Pons (tissue), 1 donor: ENCODE measurements around the gene CYGB.
A peak's percentile ranks its signal among the peaks of the same experiment; 100 is the strongest.

Experiments
- DNase-seq: peaks from one replicate; pipeline ENCODE4 v3.0.0-alpha.2; 2016; ENCODE audit warnings: low spot score

CYGB gene

DNA sequence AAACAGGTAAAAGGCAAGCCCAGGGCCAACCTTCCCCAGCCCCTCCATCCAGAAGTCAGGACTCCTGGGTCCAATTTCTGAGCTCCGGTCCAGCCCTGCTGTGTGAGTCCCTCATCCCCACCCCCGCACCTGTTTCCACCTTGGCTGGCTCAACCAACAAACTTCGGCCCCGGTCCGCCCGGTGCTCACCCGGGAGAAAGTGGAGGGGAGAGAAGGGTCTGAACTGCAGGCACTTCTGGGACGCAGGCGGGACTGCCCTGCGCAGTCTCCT lies 36.8 kb downstream of the CYGB start:
- DNase-seq, result no peak

DNA sequence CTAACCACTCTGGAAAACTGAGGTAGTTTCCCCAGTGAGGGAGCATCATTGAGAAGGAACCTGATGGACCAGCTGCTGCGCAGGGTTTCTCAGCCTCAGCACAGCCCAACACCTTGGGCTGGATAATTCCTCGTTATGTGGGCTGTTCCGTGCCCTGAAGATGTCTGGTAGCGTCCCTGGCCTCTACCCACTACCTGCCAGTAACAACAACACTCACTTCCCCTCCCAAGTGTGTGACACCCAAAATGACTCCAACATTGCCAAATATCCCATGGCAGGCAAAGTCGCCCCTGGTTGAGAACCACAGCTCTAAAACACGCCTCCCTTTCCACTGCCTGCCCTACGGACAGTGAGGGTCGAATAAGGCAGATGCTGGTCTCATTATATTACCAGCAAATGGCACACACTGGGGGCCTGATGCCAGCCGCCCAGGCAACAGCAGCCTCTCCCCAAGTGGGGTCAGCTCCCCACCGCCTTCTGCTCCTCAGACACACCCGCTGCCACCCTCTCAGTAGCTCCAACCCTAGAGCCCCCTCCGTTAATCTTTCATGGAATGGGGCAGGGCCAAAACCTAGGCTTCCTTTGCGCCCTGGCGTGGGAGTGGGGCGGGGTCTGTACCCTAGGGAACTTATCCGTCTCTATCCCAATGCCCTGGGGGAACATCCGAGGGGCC lies 37.3 kb downstream of the CYGB start:
- no peak for DNase-seq

DNA sequence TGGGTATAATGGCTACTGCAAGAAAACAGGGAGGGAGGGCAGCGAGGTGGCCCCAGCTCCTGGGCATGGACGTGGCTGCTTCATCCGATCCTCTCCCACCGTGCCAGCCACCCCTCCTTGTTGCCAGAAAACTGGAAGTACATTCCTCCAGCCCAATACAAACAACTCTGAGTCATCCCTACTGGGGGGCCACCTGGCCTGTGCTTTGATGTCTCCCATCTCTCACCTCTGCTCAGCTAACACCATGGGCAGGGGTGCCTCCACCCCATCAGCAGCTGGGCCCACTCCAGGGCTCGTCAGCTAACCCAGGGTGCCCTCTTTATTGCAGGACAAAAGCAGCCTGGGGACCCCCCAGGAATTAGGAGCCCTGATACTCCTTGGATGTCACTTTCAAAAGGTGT lies 38.2 kb downstream of the CYGB start:
- no peak for DNase-seq

DNA sequence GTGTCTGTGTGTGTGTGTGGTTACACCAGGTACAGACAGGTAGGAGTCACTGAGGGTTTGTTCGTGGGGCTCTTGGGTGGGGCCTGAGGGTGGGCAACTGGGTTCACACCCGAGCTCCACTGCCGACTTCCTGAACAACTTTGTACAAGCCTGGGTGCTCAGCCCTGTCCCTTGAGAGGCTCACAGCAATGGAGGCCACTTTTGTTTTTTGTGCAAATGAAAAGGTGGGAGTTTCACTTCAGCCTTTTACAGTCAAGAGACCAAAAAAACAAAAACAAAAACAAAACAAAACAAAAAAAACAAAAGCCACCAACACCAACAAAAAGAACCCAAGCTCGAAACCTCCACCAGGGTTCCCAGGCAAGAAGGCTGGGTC lies 38.6 kb downstream of the CYGB start:
- DNase-seq, result no peak

GRCh38 chr17:76497979-76498875 lies 39.3 kb downstream of the CYGB start:
- peak; percentile 53 for DNase-seq

DNA sequence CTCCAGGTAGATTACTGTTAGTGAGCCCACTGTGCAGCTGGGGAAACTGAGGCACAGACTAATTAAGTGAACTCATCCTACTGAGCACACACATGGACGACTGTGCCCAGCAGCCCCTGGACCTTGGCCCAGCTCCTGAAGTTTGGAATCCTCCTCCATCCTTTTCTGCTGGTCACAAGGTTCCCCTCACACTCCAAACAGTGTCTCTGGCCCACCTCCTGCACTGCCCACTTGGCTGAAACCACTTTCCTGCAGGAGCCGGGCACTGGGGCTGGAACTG lies 39.9 kb downstream of the CYGB start:
- no peak for DNase-seq

- no peak for DNase-seq
Measured at GRCh38 chr17:76496464-76496863, 41.0 kb downstream of the CYGB start.

DNA sequence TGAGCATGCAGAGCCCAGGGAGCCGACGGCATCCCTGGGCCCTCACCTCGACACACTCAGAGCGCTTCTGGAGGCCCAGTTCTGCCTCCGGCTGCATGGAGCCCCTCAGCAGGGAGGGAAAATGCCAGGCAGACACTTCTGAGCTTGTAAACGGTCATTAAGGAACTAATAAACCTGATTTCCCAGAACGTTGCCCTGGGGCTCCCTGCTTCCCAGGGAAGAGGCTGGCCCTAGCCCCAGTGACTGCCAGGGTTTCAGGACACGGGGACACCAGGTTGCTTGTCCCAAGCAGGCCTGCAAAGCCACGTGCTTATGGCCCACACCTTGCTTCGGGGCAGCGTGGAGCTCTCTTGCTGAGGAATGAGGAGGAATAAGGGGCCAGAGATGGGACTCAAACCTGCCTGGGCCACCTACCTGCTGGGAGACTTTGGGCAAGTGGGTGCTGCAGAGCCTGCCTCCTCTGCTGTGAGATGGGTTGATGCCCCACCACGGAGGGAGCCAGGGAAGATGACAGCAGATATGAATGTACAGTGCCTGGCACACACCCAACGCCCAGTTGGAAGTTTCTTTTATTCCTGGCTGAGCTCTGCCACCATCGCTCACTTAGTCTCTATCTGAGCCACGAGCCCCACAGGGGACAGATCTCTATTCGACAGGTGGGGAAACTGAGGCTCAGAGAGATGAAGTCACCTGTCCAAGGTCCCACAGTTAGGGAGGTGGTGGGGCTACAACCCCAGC lies 41.7 kb downstream of the CYGB start:
- DNase-seq, result no peak

- no peak for DNase-seq
Measured at GRCh38 chr17:76493505-76494167, 43.9 kb downstream of the CYGB start.

- peak; percentile 84 for DNase-seq
Measured at GRCh38 chr17:76492989-76493501, 44.5 kb downstream of the CYGB start.

GRCh38 chr17:76492123-76492988 lies 45.2 kb downstream of the CYGB start:
- DNase-seq, result no peak

- DNase-seq, result no peak
Measured at GRCh38 chr17:76491271-76492122, 46.0 kb downstream of the CYGB start.

GRCh38 chr17:76490112-76490710 lies 47.3 kb downstream of the CYGB start:
- DNase-seq, result no peak

DNA sequence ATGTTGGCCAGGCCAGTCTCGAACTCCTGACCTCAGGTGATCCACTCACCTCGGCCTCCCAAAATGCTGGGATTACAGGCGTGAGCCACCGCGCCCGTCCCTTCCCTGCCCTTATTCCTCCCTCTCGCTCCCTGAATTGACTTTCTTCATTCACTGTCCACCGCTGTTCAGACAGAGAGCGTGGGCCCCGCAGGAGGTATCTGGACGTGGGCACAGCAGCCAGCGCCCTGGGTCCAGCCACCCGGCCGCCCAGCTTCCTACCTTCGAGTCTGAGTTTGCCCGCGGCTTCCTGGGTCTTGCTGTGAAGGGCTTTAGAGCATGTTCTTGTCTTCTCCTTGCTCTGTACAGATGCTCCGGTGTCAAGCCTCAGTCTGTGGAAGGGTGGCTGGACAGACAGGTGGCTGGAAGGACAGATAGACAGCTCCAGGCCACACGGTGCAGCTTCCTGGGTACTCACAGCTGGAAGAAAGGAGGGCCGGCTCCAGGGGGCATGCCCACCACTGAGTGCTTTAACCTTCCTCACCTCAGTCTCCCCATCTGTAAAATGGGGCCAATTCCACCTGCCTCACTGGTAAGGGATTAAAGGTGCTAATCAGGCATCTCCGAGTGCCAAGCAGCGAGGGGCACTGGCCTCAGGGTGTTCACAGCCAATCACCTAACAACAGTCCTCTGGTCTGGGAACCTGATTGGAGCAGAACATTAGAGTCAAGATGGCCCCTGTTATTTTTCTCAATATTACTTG lies 49.9 kb downstream of the CYGB start:
- DNase-seq, result no peak

GRCh38 chr17:76485569-76485968 lies 51.9 kb downstream of the CYGB start:
- peak; percentile 79 for DNase-seq

- DNase-seq, result no peak
Measured at GRCh38 chr17:76484228-76484725, 53.2 kb downstream of the CYGB start.

DNA sequence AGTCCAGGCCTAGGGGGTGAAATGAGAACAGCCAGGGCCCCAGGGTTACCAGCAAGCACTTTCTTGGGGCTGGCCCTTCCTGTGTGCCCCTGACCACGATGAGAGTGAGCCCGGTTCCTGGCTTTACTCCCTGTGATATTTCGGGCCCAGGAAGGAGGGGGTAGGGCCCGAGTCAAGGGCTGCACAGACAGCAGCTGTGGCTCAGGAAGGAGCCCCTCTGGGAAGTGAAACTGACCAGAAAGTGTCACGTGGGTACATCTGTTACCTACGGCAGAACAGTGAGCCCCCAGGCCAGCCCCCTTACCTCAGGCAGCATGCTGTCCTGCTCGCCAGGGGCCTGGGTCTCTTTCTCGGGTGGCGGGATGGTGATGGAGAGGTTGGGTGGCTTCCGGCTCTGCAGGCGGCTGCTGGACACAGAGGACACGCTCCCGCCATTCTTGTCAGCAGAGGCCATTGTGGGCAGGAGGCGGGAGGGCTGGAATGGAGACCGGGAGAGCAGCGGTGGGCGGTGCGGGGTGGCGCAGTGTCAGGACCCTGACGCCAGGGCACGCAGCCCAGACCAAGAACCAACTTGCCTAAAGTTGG lies 56.3 kb downstream of the CYGB start:
- DNase-seq, result peak; percentile 78

GRCh38 chr17:76480632-76481031 lies 56.9 kb downstream of the CYGB start:
- no peak for DNase-seq

- no peak for DNase-seq
Measured at GRCh38 chr17:76479515-76480060, 57.9 kb downstream of the CYGB start.
